ENCODE data around the gene IL12RB1.

- TF ChIP-seq, protein P1, sequence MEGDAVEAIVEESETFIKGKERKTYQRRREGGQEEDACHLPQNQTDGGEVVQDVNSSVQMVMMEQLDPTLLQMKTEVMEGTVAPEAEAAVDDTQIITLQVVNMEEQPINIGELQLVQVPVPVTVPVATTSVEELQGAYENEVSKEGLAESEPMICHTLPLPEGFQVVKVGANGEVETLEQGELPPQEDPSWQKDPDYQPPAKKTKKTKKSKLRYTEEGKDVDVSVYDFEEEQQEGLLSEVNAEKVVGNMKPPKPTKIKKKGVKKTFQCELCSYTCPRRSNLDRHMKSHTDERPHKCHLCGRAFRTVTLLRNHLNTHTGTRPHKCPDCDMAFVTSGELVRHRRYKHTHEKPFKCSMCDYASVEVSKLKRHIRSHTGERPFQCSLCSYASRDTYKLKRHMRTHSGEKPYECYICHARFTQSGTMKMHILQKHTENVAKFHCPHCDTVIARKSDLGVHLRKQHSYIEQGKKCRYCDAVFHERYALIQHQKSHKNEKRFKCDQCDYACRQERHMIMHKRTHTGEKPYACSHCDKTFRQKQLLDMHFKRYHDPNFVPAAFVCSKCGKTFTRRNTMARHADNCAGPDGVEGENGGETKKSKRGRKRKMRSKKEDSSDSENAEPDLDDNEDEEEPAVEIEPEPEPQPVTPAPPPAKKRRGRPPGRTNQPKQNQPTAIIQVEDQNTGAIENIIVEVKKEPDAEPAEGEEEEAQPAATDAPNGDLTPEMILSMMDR (IDR thresholded peaks at IDR 0.05) = peak; percentile 58 to 88 (median 84)
- TF ChIP-seq POLR2A (IDR thresholded peaks at IDR 0.05) = no peak
These were observed 26.3 kb upstream of the IL12RB1 start for GRCh38 chr19:18112989-18113478.
